WERI-Rb-1 (cell line): ENCODE results near the gene MLIP.

Source experiments
- DNase-seq: peaks from one replicate; pipeline ENCODE4 v3.0.0-alpha.2; 2020
- H3K27ac ChIP-seq: fragments of 250-450 bp; sonication (Bioruptor Pico); 2 replicates; pipeline ENCODE4 v1.5.1; 2020; ENCODE audit warnings: mild to moderate bottlenecking, moderate library complexity
- H3K27me3 ChIP-seq: fragments of 250-450 bp; sonication (Bioruptor Pico); 2 replicates; pipeline ENCODE4 v1.5.1; 2021; ENCODE audit warnings: mild to moderate bottlenecking, low read depth, moderate library complexity; ENCODE audit not compliant: insufficient read depth, severe bottlenecking
- H3K36me3 ChIP-seq: fragments of 250-450 bp; sonication (Bioruptor Pico); 2 replicates; pipeline ENCODE4 v1.5.1; 2020; ENCODE audit warnings: mild to moderate bottlenecking, moderate library complexity
- H3K4me3 ChIP-seq: 2 replicates; pipeline ENCODE4 v1.5.1; 2011; ENCODE audit warnings: low read depth, mild to moderate bottlenecking, control low read depth, low read length
- H3K9me3 ChIP-seq: fragments of 250-450 bp; sonication (Bioruptor Pico); 2 replicates; pipeline ENCODE4 v1.5.1; 2021; ENCODE audit warnings: mild to moderate bottlenecking, moderate library complexity; ENCODE audit not compliant: severe bottlenecking
- TF ChIP-seq, protein P1 (sequence below): IDR thresholded peaks from 2 replicates; pipeline ENCODE4 v1.5.1; 2011; ENCODE audit warnings: low read depth, mild to moderate bottlenecking, control low read depth, inconsistent platforms, low read length

Gene MLIP

DNA sequence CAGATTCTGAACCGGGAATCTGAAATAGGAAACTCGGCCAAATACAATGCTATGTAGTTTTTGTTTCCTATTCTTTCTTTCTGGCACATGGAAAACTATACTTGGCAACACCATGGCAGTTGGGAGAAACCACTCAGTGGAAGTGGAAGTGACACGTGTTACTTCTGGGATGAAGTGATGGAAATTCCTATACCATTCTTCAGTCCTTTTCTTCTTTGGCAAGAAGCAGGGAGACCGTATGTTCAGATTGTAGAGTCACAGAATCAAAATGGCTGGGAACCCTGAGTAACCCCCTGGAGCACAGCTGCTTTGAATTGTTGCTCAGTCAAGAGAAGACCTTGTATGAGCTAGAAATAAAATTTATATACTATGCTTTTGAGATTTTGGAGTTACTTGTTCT, 178.2 kb downstream of the MLIP start:
- TF ChIP-seq, protein P1, sequence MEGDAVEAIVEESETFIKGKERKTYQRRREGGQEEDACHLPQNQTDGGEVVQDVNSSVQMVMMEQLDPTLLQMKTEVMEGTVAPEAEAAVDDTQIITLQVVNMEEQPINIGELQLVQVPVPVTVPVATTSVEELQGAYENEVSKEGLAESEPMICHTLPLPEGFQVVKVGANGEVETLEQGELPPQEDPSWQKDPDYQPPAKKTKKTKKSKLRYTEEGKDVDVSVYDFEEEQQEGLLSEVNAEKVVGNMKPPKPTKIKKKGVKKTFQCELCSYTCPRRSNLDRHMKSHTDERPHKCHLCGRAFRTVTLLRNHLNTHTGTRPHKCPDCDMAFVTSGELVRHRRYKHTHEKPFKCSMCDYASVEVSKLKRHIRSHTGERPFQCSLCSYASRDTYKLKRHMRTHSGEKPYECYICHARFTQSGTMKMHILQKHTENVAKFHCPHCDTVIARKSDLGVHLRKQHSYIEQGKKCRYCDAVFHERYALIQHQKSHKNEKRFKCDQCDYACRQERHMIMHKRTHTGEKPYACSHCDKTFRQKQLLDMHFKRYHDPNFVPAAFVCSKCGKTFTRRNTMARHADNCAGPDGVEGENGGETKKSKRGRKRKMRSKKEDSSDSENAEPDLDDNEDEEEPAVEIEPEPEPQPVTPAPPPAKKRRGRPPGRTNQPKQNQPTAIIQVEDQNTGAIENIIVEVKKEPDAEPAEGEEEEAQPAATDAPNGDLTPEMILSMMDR: no peak
- Histone ChIP-seq H3K36me3 (no peaks in the 10 kb centered on the region), H3K4me3 (no peak overlapping the region), H3K27me3 (peaks cover 26% of the 10 kb centered on the region), H3K27ac (no peak overlapping the region), H3K9me3 (no peaks in the 10 kb centered on the region)
- no peak for DNase-seq

DNA sequence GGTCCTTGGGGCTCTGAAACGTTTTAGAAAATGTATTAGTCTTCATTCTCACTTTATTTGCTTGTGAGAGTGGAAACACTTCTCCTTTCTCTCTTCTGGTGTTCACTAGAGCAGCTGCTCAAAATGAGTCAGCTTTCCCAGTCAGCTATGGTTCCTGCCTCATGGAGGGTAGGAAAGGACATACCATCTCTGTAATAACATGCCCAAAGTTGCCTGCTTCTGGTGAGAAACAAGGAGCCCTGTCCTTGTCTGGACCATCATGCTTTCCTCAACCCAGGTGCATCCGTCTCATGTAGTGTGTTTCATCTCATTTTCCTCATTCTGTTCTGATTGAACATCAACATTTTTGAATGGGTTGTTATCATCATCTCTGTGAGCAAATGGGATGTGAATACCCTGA, 179.9 kb downstream of the MLIP start:
- Histone ChIP-seq H3K9me3 (no peaks in the 10 kb centered on the region), H3K27me3 (peaks cover 26% of the 10 kb centered on the region), H3K4me3 (no peak overlapping the region), H3K36me3 (no peaks in the 10 kb centered on the region), H3K27ac (no peak overlapping the region)
- TF ChIP-seq, protein P1: no peak
- no peak for DNase-seq

DNA sequence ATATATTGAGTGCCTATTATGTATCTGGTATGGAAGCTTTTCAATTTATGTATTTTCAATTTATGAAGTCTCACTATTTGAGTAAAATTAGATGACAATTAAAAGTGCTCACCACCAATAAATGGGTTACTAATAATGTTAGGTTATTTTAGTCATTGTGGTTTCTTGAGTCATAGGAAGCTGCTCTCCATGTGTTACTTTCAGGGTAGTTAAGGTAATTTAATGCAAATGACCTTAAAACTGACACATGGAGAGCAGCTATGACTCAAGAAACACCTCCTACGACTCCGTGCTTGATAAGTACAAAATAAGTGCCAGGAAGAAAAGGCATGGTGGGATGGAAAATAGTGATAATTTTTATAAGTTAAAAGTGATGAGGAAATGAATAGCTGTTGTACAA, 180.5 kb downstream of the MLIP start:
- TF ChIP-seq, protein P1: no peak
- Histone ChIP-seq H3K36me3 (no peaks in the 10 kb centered on the region), H3K4me3 (no peak overlapping the region), H3K27ac (no peak overlapping the region), H3K9me3 (no peaks in the 10 kb centered on the region), H3K27me3 (peaks cover 26% of the 10 kb centered on the region)
- DNase-seq: no peak

DNA sequence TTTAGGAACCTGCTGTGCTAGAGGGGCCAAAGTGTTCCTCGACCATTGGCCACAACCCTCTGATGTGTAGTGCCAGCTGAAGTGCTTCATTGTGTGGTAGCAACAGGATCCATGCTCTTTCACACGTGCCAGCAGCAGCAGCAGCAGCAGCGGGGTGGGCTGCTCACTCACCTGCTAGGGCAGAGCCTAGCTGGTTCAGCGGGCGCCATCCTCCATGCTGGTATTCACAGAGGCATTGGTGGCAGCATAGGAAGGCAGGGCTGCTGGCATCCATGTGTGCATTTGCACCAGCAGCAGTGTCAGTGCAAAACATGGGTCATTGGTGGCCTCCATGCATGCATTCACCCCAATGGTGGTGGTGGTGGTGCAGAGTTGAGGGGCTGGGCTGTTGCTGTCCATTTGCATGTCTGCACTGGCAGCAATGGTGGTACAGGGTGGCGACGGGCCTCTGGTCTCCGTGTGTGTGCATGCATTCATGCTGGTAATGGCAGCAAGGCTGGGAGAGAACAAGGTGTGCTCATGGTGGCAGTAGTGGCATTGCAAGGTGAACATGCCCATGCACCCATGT, 183.8 kb downstream of the MLIP start:
- peaks cover 16% of the 10 kb centered on the region for H3K27me3 ChIP-seq
- no peak overlapping the region for H3K27ac ChIP-seq
- no peaks in the 10 kb centered on the region for H3K36me3 ChIP-seq
- TF ChIP-seq, protein P1: no peak
- DNase-seq: no peak
- H3K4me3 ChIP-seq: no peak overlapping the region
- H3K9me3 ChIP-seq: no peaks in the 10 kb centered on the region

DNA sequence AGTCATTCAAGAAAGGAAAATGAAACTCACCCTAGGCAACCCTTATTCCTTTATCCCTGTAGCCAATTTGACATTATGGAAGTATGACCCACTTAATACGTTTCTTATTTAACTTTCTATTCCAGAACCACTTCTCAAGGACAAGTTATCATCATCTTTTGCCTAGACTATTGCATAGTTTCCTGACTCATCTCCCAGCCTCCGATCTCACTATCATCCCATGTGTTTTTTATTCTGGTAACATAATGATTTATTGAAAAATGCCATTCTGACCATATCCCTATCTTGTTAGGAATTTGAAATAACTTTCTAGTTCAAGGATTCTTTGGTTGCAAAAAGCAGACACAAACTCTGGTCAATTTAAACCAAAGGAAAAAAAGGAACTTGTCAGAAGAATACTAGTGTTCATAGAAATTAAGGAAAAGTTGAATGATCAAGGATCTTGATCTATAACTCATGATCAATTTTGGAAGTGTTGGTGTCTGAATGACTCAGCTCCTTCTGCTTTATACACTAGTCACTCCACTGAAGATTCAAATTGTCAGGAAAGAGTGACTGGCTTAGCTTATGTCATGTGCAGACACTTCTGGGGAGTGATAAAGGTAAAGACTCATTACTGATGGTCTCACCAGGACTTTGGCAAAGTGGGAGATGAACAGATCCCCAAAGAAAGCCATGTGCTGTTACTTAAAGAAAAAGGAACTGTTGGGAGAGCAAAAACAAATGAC, 188.5 kb downstream of the MLIP start:
- Histone ChIP-seq H3K9me3 (no peaks in the 10 kb centered on the region), H3K4me3 (no peak overlapping the region), H3K27me3 (peaks cover 9% of the 10 kb centered on the region), H3K27ac (no peak overlapping the region), H3K36me3 (no peaks in the 10 kb centered on the region)
- TF ChIP-seq, protein P1: no peak
- no peak for DNase-seq
